GM12878 (cell line): ENCODE results near the gene LRRK1. TPM values are rescaled to one million over a fixed set of nuclear protein-coding genes. Genes with fewer than 3 reads are reported as not detected.

Experiments
- CUX1 ChIP-seq: IDR thresholded peaks from 2 replicates; pipeline ENCODE4 v1.6.1; 2012; ENCODE audit warnings: improper control_type of control experiment, low read depth, low read length; ENCODE audit not compliant: insufficient replicate concordance
- SKIL ChIP-seq: fragments of 450-650 bp; IDR thresholded peaks from 2 replicates; pipeline ENCODE4 v1.6.1; 2017; ENCODE audit warnings: mild to moderate bottlenecking, low read depth, inconsistent platforms; ENCODE audit not compliant: poor library complexity, severe bottlenecking
- ZNF207 ChIP-seq: fragments of 450-650 bp; IDR thresholded peaks from 2 replicates; pipeline ENCODE4 v1.6.1; 2014; ENCODE audit warnings: antibody characterized with exemption, mild to moderate bottlenecking, borderline replicate concordance
- polyA plus RNA-seq, 11 experiments: library from polyadenylated mRNA; depleted of rRNA in 4 of 11; unstranded in 6 of 11; stranded (reverse) in 5 of 11; fragments of >200 nt; fragmentation: Nextera tagmentation in 4 of 11; fragmentation: Illumina TruSeq in 1 of 11; extraction: Ambion mirVana in 4 of 11; extraction: Trizol in 1 of 11; gene quantifications; 1 replicate in 1 of 11; 2 replicates in 10 of 11; pipeline versions ENCODE4 v1.2.1 to v1.2.3, GENCODE V29; 2011 to 2016; ENCODE audit warnings: inconsistent platforms in 2 of 11, missing spikeins in 2 of 11, low read depth in 1 of 11
- total RNA-seq, 4 experiments: library from RNA; depleted of rRNA in 3 of 4; stranded (reverse); fragments of >200 nt in 3 of 4; fragmentation: Illumina TruSeq in 1 of 4; extraction: Trizol in 1 of 4; gene quantifications; 2 replicates each; pipeline versions ENCODE4 v1.2.1 to v1.2.3, GENCODE V29; 2013 to 2021

Gene LRRK1
- total and polyA plus RNA-seq, 10 of the 15 experiments (the other 5 are each of a cell fraction or from before 2014, with no cell fraction given): 2.2 to 58.3 (median 17.9) TPM

GRCh38 chr15:101025501-101025885 is 106.3 kb downstream of the LRRK1 start (continued):
- TF ChIP-seq SKIL (no peak), CUX1 (no peak), ZNF207 (no peak)
